Endothelial cell of umbilical vein (primary cell): ENCODE results near the gene SLC46A1.

Source experiments
- CTCF ChIP-seq, 2 donors: IDR thresholded peaks; 1 replicate in 1 of 2; 2 replicates in 1 of 2; pipeline ENCODE4 v1.5.1; 2011; ENCODE audit warnings: low read length in 2 of 2, mild to moderate bottlenecking in 2 of 2, moderate library complexity in 2 of 2, control low read depth in 1 of 2, inconsistent platforms in 1 of 2, low read depth in 1 of 2; ENCODE audit not compliant: insufficient read depth in 1 of 2; ENCODE audit errors: extremely low read depth in 1 of 2
- EZH2 ChIP-seq: IDR thresholded peaks from 2 replicates; pipeline ENCODE4 v1.6.1; 2012; ENCODE audit warnings: borderline replicate concordance, low read depth, mild to moderate bottlenecking, moderate library complexity, low read length, inconsistent platforms; ENCODE audit not compliant: severe bottlenecking
- FOS ChIP-seq: IDR thresholded peaks from 2 replicates; pipeline ENCODE4 v1.6.1; 2011; ENCODE audit warnings: mild to moderate bottlenecking, low read length, moderate library complexity, borderline replicate concordance; ENCODE audit not compliant: insufficient read depth
- GATA2 ChIP-seq: IDR thresholded peaks from 2 replicates; pipeline ENCODE4 v1.7.0; 2011; ENCODE audit warnings: low read depth, mild to moderate bottlenecking, moderate library complexity, mixed read lengths, low read length; ENCODE audit not compliant: insufficient read length, insufficient read depth
- JUN ChIP-seq: IDR thresholded peaks from 2 replicates; pipeline ENCODE4 v1.6.1; 2011; ENCODE audit warnings: borderline replicate concordance, low read depth; ENCODE audit not compliant: insufficient read length, insufficient read depth
- MYC ChIP-seq: IDR thresholded peaks from one replicate; pipeline ENCODE4 v1.6.1; 2011; ENCODE audit warnings: mild to moderate bottlenecking, low read depth, low read length
- POLR2A ChIP-seq: IDR thresholded peaks from 2 replicates; pipeline ENCODE4 v1.6.1; 2012; ENCODE audit warnings: low read depth, mild to moderate bottlenecking, control low read depth, low read length
- POLR2AphosphoS5 ChIP-seq: IDR thresholded peaks from 2 replicates; pipeline ENCODE4 v1.6.1; 2012; ENCODE audit warnings: low read depth, mild to moderate bottlenecking, control low read depth, low read length, moderate library complexity; ENCODE audit not compliant: insufficient read depth
- TF ChIP-seq, protein P1 (sequence below): IDR thresholded peaks from 2 replicates; pipeline ENCODE4 v1.6.1; 2011; ENCODE audit not compliant: insufficient read depth, insufficient read length

DNA sequence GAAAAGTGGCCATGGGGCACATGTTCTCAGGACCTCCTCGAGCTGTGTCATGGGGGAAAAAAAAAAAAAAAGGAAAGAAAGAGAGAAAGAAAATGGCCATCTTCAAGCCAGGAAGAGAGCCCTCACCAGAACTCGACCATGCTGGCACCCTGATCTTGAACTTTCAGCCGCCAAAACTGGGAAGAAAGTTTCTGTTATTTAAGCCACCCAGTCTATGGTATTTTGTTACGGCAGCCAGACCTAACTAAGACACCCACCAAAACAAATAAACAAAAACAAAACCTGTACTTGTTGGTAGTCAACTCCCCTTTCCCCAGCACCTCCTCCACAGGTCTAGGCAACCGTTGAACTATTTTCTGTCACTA is 41.4 kb upstream of the SLC46A1 start:
- TF ChIP-seq CTCF (IDR thresholded peaks at IDR 0.05; ENCODE audit: extremely low read depth in 1 of 2, insufficient read depth in 1 of 2, low read depth in 1 of 2, low read length in 2 of 2) = no peak
- TF ChIP-seq EZH2 = no peak
- no peak for TF ChIP-seq POLR2A
- no peak for TF ChIP-seq POLR2AphosphoS5
- TF ChIP-seq FOS = no peak
- TF ChIP-seq JUN = no peak
- TF ChIP-seq, protein P1, sequence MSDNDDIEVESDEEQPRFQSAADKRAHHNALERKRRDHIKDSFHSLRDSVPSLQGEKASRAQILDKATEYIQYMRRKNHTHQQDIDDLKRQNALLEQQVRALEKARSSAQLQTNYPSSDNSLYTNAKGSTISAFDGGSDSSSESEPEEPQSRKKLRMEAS = no peak
- TF ChIP-seq GATA2 = no peak
- no peak for TF ChIP-seq MYC
